ES-I3 (cell line): Measurements from ENCODE around the gene LYRM7.
"Not testable (repeated sequence)": the region's sequence is repeated elsewhere in the genome, so short reads cannot be mapped to it uniquely, and the experiment has no call there.

ENCODE experiments used
- H3K36me3 ChIP-seq: 2 replicates; pipeline ENCODE4 v1.6.1; 2013; ENCODE audit warnings: mild to moderate bottlenecking, low read length, control low read depth, moderate library complexity; ENCODE audit not compliant: insufficient read depth
- H3K4me1 ChIP-seq: 2 replicates; pipeline ENCODE4 v1.6.1; 2013; ENCODE audit warnings: mild to moderate bottlenecking, control low read depth, low read length; ENCODE audit not compliant: insufficient read depth
- H3K9ac ChIP-seq: 2 replicates; pipeline ENCODE4 v1.6.1; 2013; ENCODE audit warnings: low read depth, mild to moderate bottlenecking, low read length, moderate library complexity
- H3K9me3 ChIP-seq: 2 replicates; pipeline ENCODE4 v1.6.1; 2013; ENCODE audit warnings: mild to moderate bottlenecking, low read length, moderate library complexity; ENCODE audit not compliant: control insufficient read depth, insufficient read depth

LYRM7 gene

GRCh38 chr5:131245312-131245711 lies 74.6 kb downstream of the LYRM7 start:
- Histone ChIP-seq H3K36me3 (no peaks in the 10 kb centered on the region), H3K9ac (no peak overlapping the region), H3K4me1 (no peaks in the 10 kb centered on the region), H3K9me3 (no peaks in the 10 kb centered on the region)

GRCh38 chr5:131245948-131246347 lies 75.2 kb downstream of the LYRM7 start:
- H3K9ac ChIP-seq = no peak overlapping the region
- no peaks in the 10 kb centered on the region for H3K36me3 ChIP-seq
- no peaks in the 10 kb centered on the region for H3K4me1 ChIP-seq
- H3K9me3 ChIP-seq = no peaks in the 10 kb centered on the region

GRCh38 chr5:131246504-131246903 lies 75.8 kb downstream of the LYRM7 start:
- Histone ChIP-seq H3K9me3 (no peaks in the 10 kb centered on the region), H3K9ac (no peak overlapping the region), H3K36me3 (no peaks in the 10 kb centered on the region), H3K4me1 (no peaks in the 10 kb centered on the region)

- no peaks in the 10 kb centered on the region for H3K36me3 ChIP-seq
- no peaks in the 10 kb centered on the region for H3K9me3 ChIP-seq
- no peak overlapping the region for H3K9ac ChIP-seq
- H3K4me1 ChIP-seq = no peaks in the 10 kb centered on the region
Measured at GRCh38 chr5:131250751-131251475, 80.2 kb downstream of the LYRM7 start.

- no peaks in the 10 kb centered on the region for H3K4me1 ChIP-seq
- no peaks in the 10 kb centered on the region for H3K36me3 ChIP-seq
- no peak overlapping the region for H3K9ac ChIP-seq
- H3K9me3 ChIP-seq = no peaks in the 10 kb centered on the region
Measured at GRCh38 chr5:131252824-131253171, 82.1 kb downstream of the LYRM7 start.

GRCh38 chr5:131254025-131254424 lies 83.3 kb downstream of the LYRM7 start:
- not testable (repeated sequence) for H3K9ac ChIP-seq, H3K36me3 ChIP-seq, H3K4me1 ChIP-seq, H3K9me3 ChIP-seq

GRCh38 chr5:131254741-131255140 lies 84.0 kb downstream of the LYRM7 start:
- H3K36me3 ChIP-seq = no peaks in the 10 kb centered on the region
- no peaks in the 10 kb centered on the region for H3K4me1 ChIP-seq
- H3K9me3 ChIP-seq = no peaks in the 10 kb centered on the region
- no peak overlapping the region for H3K9ac ChIP-seq
